Raji (cell line): ENCODE results near the gene PPP1R7.

Source experiments
- POLR2A ChIP-seq: IDR thresholded peaks from 2 replicates; pipeline ENCODE4 v1.6.1; 2011; ENCODE audit warnings: low read depth, low read length, control low read depth; ENCODE audit not compliant: insufficient read depth

Gene PPP1R7

GRCh38 chr2:241203218-241204009, 53.1 kb downstream of the PPP1R7 start:
- TF ChIP-seq POLR2A: no peak

DNA sequence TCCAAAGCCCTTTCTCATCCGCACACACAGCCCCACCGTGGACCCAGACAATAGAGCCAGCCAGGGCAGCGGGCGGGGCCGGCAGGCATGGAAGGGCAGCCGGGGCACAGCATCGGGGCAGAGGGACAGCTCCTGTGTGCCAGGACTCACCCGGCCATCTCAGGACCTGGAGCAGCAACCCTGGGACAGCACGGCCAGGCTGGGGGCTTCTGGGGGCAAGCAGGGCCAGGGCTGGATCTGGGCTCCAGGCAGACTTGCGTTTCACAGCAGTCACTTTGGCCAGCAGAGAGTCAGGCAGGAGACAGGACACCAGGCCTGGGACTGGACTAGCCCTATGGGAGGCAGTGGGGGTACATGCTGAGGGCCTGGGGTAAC, 53.7 kb downstream of the PPP1R7 start:
- TF ChIP-seq POLR2A: no peak

- no peak for TF ChIP-seq POLR2A
Observed at GRCh38 chr2:241204490-241204889, 54.2 kb downstream of the PPP1R7 start.

- no peak for TF ChIP-seq POLR2A
Observed at GRCh38 chr2:241205086-241205485, 54.8 kb downstream of the PPP1R7 start.

DNA sequence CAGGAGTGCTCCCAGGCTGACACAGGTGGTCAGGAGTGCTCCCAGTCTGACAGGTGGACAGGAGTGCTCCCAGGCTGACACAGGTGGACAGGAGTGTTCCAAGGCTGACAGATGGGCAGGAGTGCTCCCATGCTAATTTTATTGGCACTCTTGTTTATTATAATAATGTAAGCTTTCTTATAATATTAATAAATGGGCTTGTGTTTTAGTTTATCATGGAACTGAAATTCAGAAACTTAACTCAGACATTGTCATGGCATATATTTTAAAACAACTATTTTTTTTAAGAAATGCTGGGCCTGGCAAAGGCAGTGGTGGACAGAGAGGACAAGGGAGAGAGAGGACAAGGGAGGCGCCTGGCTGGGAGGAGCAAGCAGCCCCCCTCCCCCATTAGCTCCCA, 56.9 kb downstream of the PPP1R7 start:
- no peak for TF ChIP-seq POLR2A

GRCh38 chr2:241207641-241208040, 57.4 kb downstream of the PPP1R7 start:
- TF ChIP-seq POLR2A: no peak

DNA sequence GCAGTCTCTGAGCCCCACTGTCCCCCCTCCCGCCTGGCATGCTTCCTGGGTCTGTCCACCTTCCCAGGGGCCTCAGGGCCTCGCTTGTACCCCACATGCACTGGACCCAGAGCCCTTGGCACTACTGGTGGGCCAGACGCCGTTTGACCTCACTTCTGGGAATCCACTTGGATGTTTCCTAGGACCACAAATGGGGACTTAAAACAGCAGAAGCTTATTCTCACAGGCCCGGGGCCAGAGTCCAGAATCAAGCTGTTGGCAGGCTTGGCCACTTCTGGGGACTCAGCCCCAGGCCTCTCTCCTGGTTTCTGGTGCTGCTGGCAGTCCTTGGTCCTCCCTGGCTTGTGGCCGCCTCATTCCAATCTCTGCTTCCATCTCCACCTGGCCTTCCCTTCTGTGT, 57.8 kb downstream of the PPP1R7 start:
- no peak for TF ChIP-seq POLR2A

DNA sequence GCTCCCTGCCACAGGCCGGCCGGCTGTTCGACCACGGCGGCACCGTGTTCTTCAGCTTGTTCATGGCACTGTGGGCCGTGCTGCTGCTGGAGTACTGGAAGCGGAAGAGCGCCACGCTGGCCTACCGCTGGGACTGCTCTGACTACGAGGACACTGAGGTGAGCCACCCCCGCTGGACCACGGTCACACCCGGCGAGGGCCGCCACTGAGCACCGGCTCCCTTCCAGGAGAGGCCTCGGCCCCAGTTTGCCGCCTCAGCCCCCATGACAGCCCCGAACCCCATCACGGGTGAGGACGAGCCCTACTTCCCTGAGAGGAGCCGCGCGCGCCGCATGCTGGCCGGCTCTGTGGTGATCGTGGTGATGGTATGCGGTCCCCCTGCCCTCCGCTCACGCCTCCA, 59.0 kb downstream of the PPP1R7 start:
- no peak for TF ChIP-seq POLR2A

DNA sequence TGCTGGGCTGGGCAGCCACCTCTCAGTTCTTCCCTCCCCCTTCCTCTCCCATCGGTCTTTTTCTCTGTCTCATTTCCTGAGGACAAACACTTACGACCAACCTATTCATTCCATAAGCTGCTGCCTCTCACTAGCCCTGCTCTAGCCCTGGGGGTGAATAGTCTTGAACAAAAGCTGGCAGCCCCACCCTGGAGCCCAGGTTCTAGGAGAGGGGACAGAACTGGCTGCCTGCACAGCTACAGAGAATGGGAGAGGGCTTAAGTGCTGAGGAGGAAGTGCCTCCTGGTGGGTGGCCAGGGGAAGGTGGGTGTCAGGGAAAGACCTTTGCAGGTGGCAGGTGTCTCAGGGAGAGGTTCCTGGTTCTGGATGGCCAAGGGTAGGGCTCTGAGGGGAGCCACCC, 61.0 kb downstream of the PPP1R7 start:
- TF ChIP-seq POLR2A: no peak

DNA sequence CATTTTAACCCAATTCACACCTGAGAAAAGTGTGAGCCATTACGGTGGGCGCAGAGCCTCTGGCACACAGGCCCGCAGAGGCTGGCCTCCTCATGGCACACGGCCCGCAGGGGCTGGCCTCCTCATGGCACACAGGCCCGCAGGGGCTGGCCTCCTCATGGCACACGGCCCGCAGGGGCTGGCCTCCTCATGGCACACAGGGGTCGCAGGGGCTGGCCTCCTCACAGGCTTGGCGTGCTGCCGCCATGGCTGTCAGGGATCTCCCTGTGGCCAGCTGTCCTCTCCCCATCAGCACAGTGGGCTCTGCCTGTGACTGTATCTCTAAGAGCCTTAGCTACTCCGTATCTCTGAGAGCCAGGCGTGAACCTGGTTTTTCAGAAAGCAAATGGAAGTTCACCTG, 62.8 kb downstream of the PPP1R7 start:
- TF ChIP-seq POLR2A: no peak

DNA sequence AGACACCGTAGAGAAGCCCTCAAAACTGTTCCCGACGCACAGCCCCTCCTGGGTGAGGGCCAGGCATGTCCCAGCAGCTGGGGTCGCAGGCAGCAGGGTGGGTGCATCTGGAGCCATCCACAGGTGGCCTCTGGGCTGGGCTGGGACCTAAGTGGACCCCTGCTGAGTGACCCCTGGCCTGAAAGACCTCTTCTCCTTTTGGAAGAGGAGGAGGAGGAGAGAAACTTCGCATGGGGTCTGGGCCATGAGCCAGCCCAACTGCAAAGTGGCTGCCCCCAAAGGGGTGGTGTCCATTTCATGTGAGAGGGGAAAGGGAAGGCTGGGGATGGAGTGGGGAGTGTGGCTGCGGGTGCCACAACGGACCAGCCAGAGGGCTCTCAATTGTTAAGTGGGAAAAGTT, 63.3 kb downstream of the PPP1R7 start:
- no peak for TF ChIP-seq POLR2A

GRCh38 chr2:241214209-241214608, 63.9 kb downstream of the PPP1R7 start:
- TF ChIP-seq POLR2A: no peak

DNA sequence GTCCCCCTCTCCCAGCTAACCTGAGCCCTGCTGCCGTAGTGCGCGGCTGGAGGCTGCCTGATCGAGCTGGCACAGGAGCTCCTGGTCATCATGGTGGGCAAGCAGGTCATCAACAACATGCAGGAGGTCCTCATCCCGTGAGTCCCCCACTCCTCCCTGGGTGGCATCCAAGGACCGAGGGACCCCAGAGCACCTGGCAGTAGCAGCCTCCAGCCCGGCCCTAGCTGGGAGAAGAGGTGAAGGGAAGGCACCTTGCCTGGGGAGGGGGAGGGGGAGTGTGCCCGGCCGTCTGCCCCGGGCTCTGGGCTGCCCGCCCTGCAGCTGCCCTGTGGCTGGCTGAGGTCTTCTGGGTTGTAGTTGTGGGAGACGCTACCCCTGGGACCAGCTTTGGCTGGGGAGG, 64.5 kb downstream of the PPP1R7 start:
- TF ChIP-seq POLR2A: no peak

DNA sequence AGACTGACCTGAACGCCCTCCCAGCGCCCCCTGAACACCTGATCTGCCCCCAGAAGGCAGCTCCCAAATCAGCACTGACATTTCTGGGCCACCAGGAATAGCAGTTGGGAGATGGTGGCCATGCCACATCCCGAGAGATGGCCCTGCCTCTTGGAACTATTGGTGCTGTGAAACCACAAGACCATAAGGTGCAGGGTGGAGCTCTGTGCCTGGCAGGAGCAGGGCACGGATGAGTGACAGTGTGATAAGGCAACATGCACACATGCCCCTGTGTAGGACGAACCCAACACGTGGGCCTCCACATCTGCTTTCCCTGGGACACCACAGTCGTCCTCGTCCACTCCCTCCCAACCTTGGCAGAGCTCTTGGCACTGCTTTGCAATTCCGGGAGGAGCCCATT, 65.2 kb downstream of the PPP1R7 start:
- TF ChIP-seq POLR2A: no peak

- TF ChIP-seq POLR2A: no peak
Observed at GRCh38 chr2:241216211-241216761, 66.0 kb downstream of the PPP1R7 start.

- TF ChIP-seq POLR2A: no peak
Observed at GRCh38 chr2:241217320-241218031, 67.2 kb downstream of the PPP1R7 start.

GRCh38 chr2:241218131-241219029, 68.1 kb downstream of the PPP1R7 start:
- TF ChIP-seq POLR2A: no peak
